Thyroid gland (tissue), 4 donors: ENCODE results near the gene SESN1.

Experiments used
- CTCF ChIP-seq, 6 experiments: fragments of 200-600 bp in 3 of 6; fragments of 450-650 bp in 3 of 6; sonication (generic) in 3 of 6; IDR thresholded peaks; one replicate each; pipeline ENCODE4 v1.5.1; 2016 to 2019; ENCODE audit warnings: antibody characterized with exemption in 6 of 6, mild to moderate bottlenecking in 2 of 6, inconsistent platforms in 1 of 6, moderate library complexity in 1 of 6
- POLR2A ChIP-seq, 2 donors: fragments of 450-650 bp; IDR thresholded peaks; one replicate each; pipeline ENCODE4 v1.6.1; 2017; ENCODE audit warnings: antibody characterized with exemption in 2 of 2, mild to moderate bottlenecking in 2 of 2, moderate library complexity in 1 of 2

- TF ChIP-seq CTCF (IDR thresholded peaks at IDR 0.05) (no peak), POLR2A (IDR thresholded peaks at IDR 0.05) (no peak)
Observed at GRCh38 chr6:109052852-109053251, 41.8 kb downstream of the SESN1 start.
